DOHH2 (cell line): ENCODE measurements around the gene ABHD12B.

Experiments used
- CTCF ChIP-seq: fragments of 200-600 bp; sonication (generic); IDR thresholded peaks from one replicate; pipeline ENCODE4 v1.5.1; 2014; ENCODE audit warnings: antibody characterized with exemption, mild to moderate bottlenecking, low read depth, low read length; ENCODE audit not compliant: poor library complexity, severe bottlenecking
- EZH2phosphoT487 ChIP-seq: fragments of 200-600 bp; sonication (generic); IDR thresholded peaks from 2 replicates; pipeline ENCODE4 v1.6.1; 2017; ENCODE audit warnings: borderline replicate concordance, mild to moderate bottlenecking, antibody characterized with exemption, low read length, moderate library complexity, mixed read lengths

- TF ChIP-seq CTCF (no peak), EZH2phosphoT487 (no peak)
These were observed 69.3 kb downstream of the ABHD12B start for GRCh38 chr14:50941151-50941550.
